Measurements from ENCODE around the gene TGM5.
A peak's percentile ranks its signal among the peaks of the same experiment; 100 is the strongest.
"Not testable (repeated sequence)": the region's sequence is repeated elsewhere in the genome, so short reads cannot be mapped to it uniquely, and the experiment has no call there.

Gene TGM5

DNA sequence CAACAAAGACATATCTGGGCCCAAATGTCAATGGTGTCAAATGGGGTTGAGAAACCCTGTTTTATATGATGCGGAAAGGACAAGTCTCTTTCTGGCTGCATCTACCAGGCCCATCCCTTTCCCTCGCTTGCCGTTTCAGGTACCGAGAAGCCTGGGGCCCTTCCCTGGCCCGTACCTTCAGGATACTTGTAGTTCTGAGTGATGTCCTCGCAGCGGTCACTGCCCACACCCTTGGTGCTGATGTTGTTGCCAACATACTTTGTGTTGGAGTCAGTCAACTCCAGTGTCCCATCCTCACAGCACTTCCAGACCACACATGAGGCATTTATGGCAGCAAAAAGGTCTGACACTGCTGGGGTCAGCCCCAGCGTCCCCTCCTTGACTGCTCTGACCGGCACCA is 59.7 kb downstream of the TGM5 start:
- Mint-ChIP-seq H3K4me1 (peaks cover 9% of the 10 kb centered on the region), H3K4me3 (no peak overlapping the region), H3K36me3 (no peaks in the 10 kb centered on the region), H3K27me3 (peaks cover 36% of the 10 kb centered on the region), H3K9me3 (no peaks in the 10 kb centered on the region), H3K27ac (no peak overlapping the region)
- no peak for ATAC-seq

GRCh38 chr15:43206054-43206453 is 60.7 kb downstream of the TGM5 start:
- H3K27ac Mint-ChIP-seq = no peak overlapping the region
- peaks cover 34% of the 10 kb centered on the region for H3K27me3 Mint-ChIP-seq
- H3K36me3 Mint-ChIP-seq = no peaks in the 10 kb centered on the region
- no peak for ATAC-seq
- H3K4me1 Mint-ChIP-seq = peaks cover 9% of the 10 kb centered on the region
- no peaks in the 10 kb centered on the region for H3K9me3 Mint-ChIP-seq
- H3K4me3 Mint-ChIP-seq = no peak overlapping the region

DNA sequence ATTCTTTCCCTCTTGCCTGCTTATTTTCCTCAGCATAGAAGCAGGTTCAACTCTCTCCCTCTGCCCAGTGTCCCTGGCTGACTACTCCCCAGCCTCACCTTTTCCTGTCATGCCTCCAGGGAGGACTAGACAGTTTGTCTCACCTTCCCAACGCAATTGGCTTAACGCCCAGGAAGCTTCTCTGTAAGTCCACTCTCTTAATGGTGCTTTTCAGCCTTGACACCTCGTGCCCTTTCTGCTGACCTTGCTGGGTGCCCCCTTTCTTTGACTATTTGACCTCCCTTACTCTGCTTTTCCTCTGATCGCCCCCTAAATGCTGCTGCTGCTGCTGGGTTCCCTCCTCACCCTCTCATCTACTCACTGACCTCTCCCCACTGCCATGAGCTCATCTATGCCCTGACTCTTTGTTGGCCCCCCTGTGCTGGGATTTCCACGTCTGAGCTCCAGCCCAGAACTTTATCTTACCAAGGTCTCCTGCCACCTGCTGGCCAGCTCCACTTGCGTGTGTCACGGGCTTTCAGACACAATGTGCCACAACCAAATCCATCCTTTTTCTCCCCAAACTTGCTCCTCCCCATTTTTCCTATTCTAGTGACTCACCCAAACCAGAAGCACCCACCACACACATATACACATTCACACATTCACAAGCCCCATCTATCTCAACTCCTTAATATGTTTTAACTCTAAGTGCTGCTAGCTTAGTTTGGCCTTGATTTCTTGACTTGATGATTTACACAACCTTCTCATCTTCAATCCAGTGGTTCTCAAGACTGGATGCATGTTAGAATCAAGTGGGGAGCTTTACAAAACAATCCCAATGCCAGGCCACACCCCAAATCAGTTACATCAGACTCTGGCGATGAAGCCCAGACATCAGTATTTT is 62.5 kb downstream of the TGM5 start:
- H3K27ac Mint-ChIP-seq = no peak overlapping the region
- H3K4me3 Mint-ChIP-seq = no peak overlapping the region
- peak; percentile 59 for ATAC-seq
- H3K9me3 Mint-ChIP-seq = no peaks in the 10 kb centered on the region
- H3K36me3 Mint-ChIP-seq = no peaks in the 10 kb centered on the region
- H3K4me1 Mint-ChIP-seq = peaks cover 9% of the 10 kb centered on the region
- peaks cover 16% of the 10 kb centered on the region for H3K27me3 Mint-ChIP-seq

DNA sequence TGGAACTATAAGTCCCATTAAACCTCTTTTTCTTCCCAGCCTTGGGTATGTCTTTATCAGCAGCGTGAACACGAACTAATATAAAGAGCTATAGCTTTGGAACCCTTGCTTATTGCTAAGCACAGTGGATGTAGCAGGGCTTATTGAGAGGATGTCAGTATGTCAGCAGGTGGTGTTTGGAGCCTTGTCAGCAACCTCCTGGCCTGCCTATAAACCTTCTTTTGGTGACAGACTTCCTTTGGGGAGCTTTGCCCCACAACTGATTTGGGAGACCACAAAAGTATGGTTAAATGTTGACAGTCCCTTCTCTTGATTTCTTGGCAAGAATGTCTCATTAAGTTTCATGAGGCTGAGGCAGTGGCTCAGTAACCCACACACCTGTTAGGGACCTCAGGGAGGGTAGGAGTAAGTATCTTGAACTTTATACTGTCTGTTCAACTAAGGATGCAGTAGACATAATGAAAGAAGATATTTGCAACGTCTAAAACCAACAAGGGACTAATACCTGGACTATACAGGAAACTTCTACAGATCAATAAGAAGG is 66.7 kb downstream of the TGM5 start:
- Mint-ChIP-seq H3K27me3 (no peaks in the 10 kb centered on the region), H3K4me3 (no peak overlapping the region), H3K27ac (no peak overlapping the region), H3K4me1 (peaks cover 21% of the 10 kb centered on the region), H3K9me3 (peaks cover 5% of the 10 kb centered on the region), H3K36me3 (peaks cover 27% of the 10 kb centered on the region)
- no peak for ATAC-seq

DNA sequence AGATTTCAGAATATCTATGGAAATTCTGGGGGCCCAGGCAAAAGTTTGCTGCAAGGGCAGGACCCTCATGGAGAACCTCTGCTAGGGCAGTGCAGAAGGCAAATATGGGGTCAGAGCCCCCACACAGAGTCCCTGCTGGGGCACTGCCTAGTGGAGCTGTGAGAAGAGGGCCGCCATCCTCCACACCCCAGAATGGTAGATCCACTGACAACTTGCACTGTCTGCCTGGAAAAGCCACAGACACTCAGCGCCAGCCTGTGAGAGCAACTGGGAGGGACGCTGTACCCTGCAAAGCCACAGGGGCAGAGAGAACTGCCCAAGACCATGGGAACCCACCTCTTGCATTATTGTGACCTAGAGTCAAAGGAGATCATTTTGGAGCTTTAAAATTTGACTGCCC is 67.7 kb downstream of the TGM5 start:
- H3K36me3 Mint-ChIP-seq = peaks cover 37% of the 10 kb centered on the region
- H3K4me1 Mint-ChIP-seq = peaks cover 14% of the 10 kb centered on the region
- H3K27me3 Mint-ChIP-seq = no peaks in the 10 kb centered on the region
- no peak for ATAC-seq
- peaks cover 5% of the 10 kb centered on the region for H3K9me3 Mint-ChIP-seq
- H3K4me3 Mint-ChIP-seq = no peak overlapping the region
- H3K27ac Mint-ChIP-seq = no peak overlapping the region

DNA sequence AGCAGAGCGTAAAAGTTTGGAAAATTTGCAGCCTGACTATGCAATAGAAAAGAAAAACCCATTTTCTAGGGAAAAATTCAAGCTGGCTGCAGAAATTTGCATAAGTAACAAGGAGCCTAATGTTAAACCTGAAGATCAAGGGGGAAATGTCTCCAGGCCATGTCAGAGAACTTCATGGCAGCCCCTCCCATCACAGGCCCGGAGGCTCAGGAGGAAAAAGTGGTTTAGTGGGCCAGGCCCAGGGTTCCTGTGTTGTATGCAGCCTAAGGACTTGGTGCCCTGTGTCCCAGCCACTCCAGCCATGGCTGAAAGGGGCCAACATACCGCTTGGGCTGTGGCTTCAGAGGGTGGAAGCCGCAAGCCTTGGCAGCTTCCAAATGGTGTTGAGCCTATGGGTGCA is 68.2 kb downstream of the TGM5 start:
- not testable (repeated sequence) for H3K9me3 Mint-ChIP-seq, H3K27me3 Mint-ChIP-seq, H3K4me3 Mint-ChIP-seq, ATAC-seq, H3K27ac Mint-ChIP-seq
- peaks cover 37% of the 10 kb centered on the region for H3K36me3 Mint-ChIP-seq
- H3K4me1 Mint-ChIP-seq = peaks cover 13% of the 10 kb centered on the region

DNA sequence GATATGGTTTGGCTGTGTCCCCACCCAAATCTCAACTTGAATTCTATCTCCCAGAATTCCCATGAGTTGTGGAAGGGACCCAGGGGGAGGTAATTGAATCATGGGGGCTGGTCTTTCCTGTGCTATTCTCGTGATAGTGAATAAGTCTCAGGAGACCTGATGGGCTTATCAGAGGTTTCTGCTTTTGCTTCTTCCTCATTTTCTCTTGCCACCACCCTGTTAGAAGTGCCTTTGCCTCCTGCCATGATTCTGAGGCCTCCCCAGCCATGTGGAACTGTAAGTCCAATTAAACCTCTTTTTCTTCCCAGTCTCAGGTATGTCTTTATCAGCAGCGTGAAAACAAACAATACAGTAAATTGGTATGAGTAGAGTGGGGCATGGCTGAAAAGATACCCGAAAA is 69.0 kb downstream of the TGM5 start:
- ATAC-seq, H3K9me3 Mint-ChIP-seq, H3K27ac Mint-ChIP-seq, H3K4me3 Mint-ChIP-seq, H3K27me3 Mint-ChIP-seq: not testable (repeated sequence)
- Mint-ChIP-seq H3K36me3 (peaks cover 40% of the 10 kb centered on the region), H3K4me1 (peaks cover 13% of the 10 kb centered on the region)

DNA sequence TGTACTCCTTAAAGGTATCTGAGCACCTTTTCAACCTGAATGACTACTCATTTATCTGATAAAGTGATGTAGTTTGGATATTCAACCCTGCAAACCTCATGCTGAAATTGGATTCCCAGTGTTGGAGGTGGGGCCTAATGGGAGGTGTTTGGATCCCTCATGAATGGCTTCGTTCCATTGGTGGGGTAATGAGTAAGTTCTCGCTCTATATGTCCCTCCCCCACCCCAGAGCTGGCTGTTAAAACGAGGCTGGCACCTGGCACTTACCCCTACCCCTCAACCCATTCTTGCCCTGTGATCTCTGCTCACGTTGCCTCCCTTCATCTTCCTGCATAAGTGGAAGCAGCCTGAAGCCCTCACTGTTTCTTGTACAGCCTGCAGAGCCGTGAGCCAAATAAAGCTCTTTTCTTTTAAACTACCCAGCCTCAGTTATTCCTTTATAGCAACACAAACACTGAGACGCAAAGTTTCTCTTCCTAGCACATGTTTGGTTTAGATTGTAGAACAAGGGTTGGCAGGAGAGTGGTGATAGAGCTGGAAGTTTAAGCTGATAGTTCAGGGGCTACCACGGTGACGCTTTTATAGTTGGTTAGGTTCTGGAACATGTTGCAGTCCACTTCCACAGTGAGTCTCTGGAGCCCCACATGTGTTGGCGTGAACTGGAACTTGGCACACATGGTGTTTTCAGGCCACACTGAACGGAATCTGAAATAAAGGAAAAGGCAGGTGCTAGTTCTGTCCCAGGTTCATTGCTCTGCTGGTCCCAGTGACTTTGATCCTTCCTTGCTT is 69.8 kb downstream of the TGM5 start:
- Mint-ChIP-seq H3K36me3 (peaks cover 48% of the 10 kb centered on the region), H3K27me3 (no peaks in the 10 kb centered on the region), H3K27ac (no peak overlapping the region), H3K4me3 (no peak overlapping the region), H3K9me3 (peaks cover 5% of the 10 kb centered on the region), H3K4me1 (peaks cover 13% of the 10 kb centered on the region)
- no peak for ATAC-seq

DNA sequence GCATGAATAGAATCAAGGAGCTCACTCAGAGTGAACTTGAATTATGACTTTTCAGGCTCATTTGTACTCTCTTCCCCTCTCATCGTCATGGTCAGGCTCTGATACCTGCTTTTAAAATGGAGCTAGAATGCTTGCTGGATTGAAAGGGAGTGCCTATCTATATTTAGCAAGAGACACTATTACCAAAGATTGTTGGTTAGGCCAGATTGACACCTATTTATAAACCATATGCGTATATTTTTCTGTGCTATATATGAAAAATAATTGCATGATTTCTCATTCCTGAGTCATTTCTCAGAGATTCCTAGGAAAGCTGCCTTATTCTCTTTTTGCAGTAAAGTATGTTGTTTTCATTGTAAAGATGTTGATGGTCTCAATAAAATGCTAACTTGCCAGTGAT is 71.9 kb downstream of the TGM5 start:
- no peak for ATAC-seq
- peaks cover 67% of the 10 kb centered on the region for H3K36me3 Mint-ChIP-seq
- no peak overlapping the region for H3K4me3 Mint-ChIP-seq
- peaks cover 13% of the 10 kb centered on the region for H3K4me1 Mint-ChIP-seq
- peaks cover 5% of the 10 kb centered on the region for H3K9me3 Mint-ChIP-seq
- no peaks in the 10 kb centered on the region for H3K27me3 Mint-ChIP-seq
- H3K27ac Mint-ChIP-seq = no peak overlapping the region

- H3K4me1 Mint-ChIP-seq = peaks cover 18% of the 10 kb centered on the region
- peaks cover 74% of the 10 kb centered on the region for H3K36me3 Mint-ChIP-seq
- no peak overlapping the region for H3K27ac Mint-ChIP-seq
- H3K4me3 Mint-ChIP-seq = no peak overlapping the region
- no peak for ATAC-seq
- H3K27me3 Mint-ChIP-seq = no peaks in the 10 kb centered on the region
- peaks cover 5% of the 10 kb centered on the region for H3K9me3 Mint-ChIP-seq
Observed at GRCh38 chr15:43193710-43194109, 73.0 kb downstream of the TGM5 start.

GRCh38 chr15:43190178-43190577 is 76.5 kb downstream of the TGM5 start:
- no peaks in the 10 kb centered on the region for H3K9me3 Mint-ChIP-seq
- H3K27me3 Mint-ChIP-seq = no peaks in the 10 kb centered on the region
- H3K4me3 Mint-ChIP-seq = no peak overlapping the region
- H3K4me1 Mint-ChIP-seq = peaks cover 21% of the 10 kb centered on the region
- no peak overlapping the region for H3K27ac Mint-ChIP-seq
- ATAC-seq = no peak
- peaks cover 48% of the 10 kb centered on the region for H3K36me3 Mint-ChIP-seq

- no peaks in the 10 kb centered on the region for H3K9me3 Mint-ChIP-seq
Observed at GRCh38 chr15:43189296-43189695, 77.4 kb downstream of the TGM5 start.

DNA sequence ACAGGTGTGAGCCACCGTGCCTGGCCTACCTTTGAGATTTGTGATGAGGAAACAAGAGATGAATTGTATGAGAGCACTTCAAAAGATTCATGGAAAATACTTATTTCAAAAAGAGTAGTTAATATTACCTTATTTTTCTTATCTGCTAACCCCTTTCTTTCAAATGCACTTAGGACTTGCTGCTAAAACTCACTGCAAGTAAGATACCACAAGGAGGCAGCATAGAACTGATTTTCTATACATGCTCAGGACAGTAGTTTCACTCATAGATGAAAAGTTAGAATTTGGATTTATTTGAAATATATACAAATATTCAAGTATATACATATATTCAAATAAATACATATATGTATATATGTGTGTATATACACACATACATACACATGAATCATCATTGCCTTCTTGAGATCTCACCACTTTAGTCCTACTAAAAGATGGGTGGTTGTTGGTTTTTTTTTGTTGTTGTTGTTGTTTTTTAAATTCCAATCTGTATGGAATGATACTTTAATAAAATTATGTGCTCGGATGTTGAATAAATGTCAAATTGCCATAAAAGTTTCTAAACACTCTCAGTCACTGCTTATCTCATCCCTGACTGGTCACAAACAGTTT is 79.1 kb downstream of the TGM5 start:
- peak overlapping the region; percentile 52 for H3K4me3 Mint-ChIP-seq

More at GRCh38 chr15:43189296-43189695, 77.4 kb downstream of the TGM5 start:
- peaks cover 27% of the 10 kb centered on the region for H3K4me1 Mint-ChIP-seq
- H3K27me3 Mint-ChIP-seq = no peaks in the 10 kb centered on the region
- no peak overlapping the region for H3K4me3 Mint-ChIP-seq
- no peak overlapping the region for H3K27ac Mint-ChIP-seq
- ATAC-seq = no peak
- H3K36me3 Mint-ChIP-seq = peaks cover 40% of the 10 kb centered on the region

DNA sequence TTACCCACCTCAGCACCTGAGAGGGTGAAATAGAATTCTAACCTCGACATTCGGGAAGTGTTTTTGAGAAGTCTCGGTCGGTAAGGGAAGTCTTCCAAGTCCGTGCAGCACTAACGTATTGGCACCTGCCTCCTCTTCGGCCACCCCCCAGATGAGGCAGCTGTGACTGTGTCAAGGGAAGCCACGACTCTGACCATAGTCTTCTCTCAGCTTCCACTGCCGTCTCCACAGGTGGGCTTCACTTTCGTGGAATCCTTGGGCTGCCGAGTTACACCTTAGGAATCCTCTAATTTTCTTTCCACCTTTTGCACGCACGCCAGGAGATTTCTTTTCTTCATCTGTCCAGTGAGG is 80.8 kb downstream of the TGM5 start:
- Mint-ChIP-seq H3K4me1 (peaks cover 27% of the 10 kb centered on the region), H3K36me3 (peaks cover 39% of the 10 kb centered on the region), H3K9me3 (no peaks in the 10 kb centered on the region), H3K27me3 (no peaks in the 10 kb centered on the region), H3K4me3 (peak overlapping the region; percentile 99), H3K27ac (peak overlapping the region; percentile 96)
- peak; percentile 32 for ATAC-seq

More for the DNA sequence above, 79.1 kb downstream of the TGM5 start:
- Mint-ChIP-seq H3K27me3 (no peaks in the 10 kb centered on the region), H3K9me3 (no peaks in the 10 kb centered on the region), H3K4me1 (peaks cover 27% of the 10 kb centered on the region), H3K27ac (no peak overlapping the region), H3K36me3 (peaks cover 40% of the 10 kb centered on the region)
- ATAC-seq = no peak

All from stimulated activated memory B cell treated with anti-CD40 and anti-IgM and Interleukin-4, amounts not matched to agents 10 μg/mL and 1 μg/mL and 100 μg/mL, for 72 hours (primary cell).